SK-N-SH treated with all-trans-retinoic acid at 6 μM for 48 hours (cell line): ENCODE results near the gene PTPRD.

Source experiments
- OSR1 ChIP-seq: fragments of 250-450 bp; sonication (Bioruptor Pico); IDR thresholded peaks from 2 replicates; pipeline ENCODE4 v1.8.0; 2022; ENCODE audit warnings: moderate library complexity, mild to moderate bottlenecking, inconsistent platforms
- RARB ChIP-seq: fragments of 250-450 bp; sonication (Bioruptor Pico); IDR thresholded peaks from 2 replicates; pipeline ENCODE4 v1.8.0; 2021; ENCODE audit warnings: mild to moderate bottlenecking, moderate library complexity

DNA sequence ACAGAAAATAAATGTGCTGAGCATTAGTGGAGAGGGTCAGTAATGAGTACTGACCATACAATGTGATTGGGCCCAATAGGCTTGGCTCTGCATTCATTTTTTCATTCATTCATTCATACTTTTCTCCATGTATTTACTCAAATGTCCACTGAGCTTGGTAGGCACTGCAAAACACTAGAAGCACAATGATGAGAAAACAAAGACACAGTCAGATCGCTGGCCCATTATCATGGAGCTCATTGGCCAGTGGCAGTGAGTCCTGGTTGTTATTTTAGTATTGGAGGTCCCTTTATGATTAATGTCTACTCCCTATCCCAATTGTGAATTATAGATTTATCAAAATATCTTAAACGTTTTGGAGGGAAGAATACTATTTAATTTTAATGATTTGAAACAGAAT is 1733.5 kb downstream of the PTPRD start:
- no peak for TF ChIP-seq RARB (CRISPR knock-in tag)
- no peak for TF ChIP-seq OSR1 (CRISPR knock-in tag)
